ENCODE data around the gene PRKAR2A.
"Not testable (repeated sequence)": the region's sequence is repeated elsewhere in the genome, so short reads cannot be mapped to it uniquely, and the experiment has no call there.

Gene PRKAR2A

GRCh38 chr3:48725185-48725855 lies 122.4 kb downstream of the PRKAR2A start:
- DNase-seq, result not testable (repeated sequence)

- no peak for DNase-seq
Measured at GRCh38 chr3:48723725-48724124, 123.9 kb downstream of the PRKAR2A start.

DNA sequence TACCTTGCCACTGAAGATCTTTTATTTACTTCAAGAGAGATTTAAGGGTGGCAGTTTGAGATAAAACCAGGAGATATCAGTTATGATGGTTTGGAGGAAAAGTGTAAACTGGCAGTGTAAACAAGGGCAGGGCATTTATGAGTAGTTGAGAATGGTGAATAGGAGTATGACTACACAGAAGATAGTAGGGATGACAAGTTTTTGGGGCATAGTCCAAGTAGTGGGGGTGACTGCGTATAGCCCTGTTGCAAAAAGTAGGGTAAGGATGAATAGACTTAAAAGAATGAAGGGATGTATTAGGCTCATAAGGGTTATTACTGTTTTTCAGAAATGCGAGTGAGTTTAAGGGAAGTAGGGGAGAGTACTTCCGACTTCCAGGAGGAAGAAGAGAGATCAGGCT lies 124.4 kb downstream of the PRKAR2A start:
- not testable (repeated sequence) for DNase-seq

GRCh38 chr3:48716982-48717746 lies 130.5 kb downstream of the PRKAR2A start, which contains the start of gene IP6K2:
IP6K2 (minus strand) TSS chr3:48717221; CDS start chr3:48695291, 21,930 bp downstream.
- DNase-seq, result peak; percentile 99 to 100

- DNase-seq, result peak; percentile 48
Measured at GRCh38 chr3:48716508-48716981, 131.1 kb downstream of the PRKAR2A start.

- DNase-seq, result no peak
Measured at GRCh38 chr3:48715174-48715800, 132.4 kb downstream of the PRKAR2A start.

- DNase-seq, result no peak
Measured at GRCh38 chr3:48711727-48712126, 135.9 kb downstream of the PRKAR2A start.

DNA sequence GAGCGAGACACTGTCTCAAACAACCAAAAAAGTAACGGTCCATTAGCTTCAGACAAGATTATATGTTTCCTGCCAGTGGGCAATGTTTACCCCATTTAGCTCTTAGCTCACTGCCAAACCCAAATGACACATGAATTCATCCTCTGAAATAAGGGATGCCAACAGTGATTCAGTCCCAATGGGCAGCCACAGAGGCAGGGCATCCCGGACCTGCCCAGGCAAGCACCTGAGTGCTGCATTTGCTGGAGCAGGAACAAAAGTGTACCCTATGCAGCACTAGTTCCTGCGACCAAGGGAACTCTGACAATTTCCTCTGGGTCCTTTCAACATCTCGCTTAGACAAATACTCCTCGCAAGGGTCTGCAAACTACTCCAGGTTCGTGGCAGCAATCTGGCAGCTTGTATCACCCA lies 138.6 kb downstream of the PRKAR2A start:
- DNase-seq, result no peak

DNA sequence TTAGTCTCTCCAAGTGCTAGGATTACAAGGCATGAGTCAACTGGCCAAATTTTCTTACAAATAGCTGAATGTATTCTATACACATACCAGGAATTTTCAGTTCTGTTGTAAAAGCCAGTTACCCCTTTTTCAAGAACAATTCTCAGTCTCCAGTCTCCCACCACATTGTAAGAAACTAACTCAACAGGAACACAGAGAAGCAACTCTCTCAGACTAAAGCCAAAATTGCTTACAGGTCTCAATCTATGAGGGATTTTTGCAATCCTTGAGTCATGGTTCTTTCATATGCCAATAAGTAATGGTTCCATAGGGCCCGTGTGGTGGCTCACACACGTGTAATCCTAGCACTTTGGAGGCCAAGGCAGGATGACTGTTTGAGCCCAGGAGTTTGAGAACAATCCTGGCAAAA lies 139.2 kb downstream of the PRKAR2A start:
- no peak for DNase-seq

DNA sequence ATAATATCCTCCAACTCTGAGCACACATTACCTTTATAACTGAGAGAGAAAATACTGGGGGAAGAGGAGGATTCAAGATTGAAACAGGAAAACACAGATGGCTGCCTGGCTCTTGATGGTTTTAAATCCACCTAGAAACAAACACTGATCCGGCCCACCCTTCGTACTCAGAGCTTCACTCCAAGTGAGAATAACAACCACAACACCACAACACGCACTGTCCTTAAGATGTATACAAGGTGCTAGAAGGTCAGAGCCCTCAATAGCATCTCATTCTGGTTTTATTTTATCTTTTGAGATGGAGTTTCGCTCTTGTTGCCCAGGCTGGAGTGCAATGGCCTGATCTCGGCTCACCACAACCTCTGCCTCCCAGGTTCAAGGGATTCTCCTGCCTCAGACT lies 140.5 kb downstream of the PRKAR2A start:
- no peak for DNase-seq

- DNase-seq, result no peak
Measured at GRCh38 chr3:48702320-48702920, 145.3 kb downstream of the PRKAR2A start.

DNA sequence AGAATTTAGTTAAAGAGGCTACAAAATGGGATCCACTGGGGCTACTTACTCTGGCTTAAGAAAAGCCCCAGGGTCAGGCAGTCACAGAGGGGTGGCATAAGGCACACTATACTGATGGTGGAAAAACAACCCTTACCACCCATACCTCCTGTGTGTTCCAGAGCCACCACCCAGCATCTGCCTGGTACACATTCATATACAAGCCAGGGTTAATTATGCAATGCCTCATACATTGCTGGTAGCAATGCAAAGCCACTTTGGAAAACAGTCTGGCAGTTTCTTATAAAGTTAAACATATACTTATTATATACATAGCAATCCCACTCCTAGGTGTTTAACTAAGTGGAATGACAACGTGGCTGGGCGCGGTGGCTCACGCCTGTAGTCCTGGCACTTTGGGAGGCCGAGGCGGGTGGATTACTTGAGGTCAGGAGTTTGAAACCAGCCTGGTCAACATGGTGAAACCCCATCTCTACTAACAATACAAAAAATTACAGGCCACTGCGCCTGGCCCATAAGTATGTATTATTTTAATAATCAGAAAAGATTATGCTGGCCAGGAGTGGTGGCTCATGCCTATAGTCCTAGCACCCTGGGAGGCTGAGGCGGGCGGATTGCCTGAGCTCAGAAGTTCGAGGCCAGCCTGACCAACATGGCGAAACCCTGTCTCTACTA lies 146.8 kb downstream of the PRKAR2A start:
- no peak for DNase-seq

- DNase-seq, result no peak
Measured at GRCh38 chr3:48698891-48699290, 148.8 kb downstream of the PRKAR2A start.

GRCh38 chr3:48697952-48698351 lies 149.7 kb downstream of the PRKAR2A start:
- no peak for DNase-seq

DNA sequence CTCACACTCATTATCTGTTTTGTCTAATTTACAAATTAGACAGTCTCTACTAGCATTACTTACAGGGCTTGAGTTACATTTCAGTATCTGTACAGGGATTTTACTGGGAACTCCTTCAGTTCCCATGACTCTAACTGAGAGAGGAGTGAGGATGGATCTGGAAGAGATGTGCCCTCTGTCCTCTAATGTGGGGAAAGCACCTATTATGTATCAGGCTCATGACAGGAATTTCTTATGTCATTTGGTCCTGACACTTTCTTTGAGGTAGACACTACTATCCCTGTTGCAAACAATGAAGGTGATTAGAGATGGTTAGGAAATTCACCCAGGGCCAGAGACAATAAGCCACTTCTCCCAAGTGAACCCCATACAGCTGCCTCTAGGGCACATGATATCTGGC lies 151.1 kb downstream of the PRKAR2A start:
- DNase-seq, result no peak
